GM12801 (cell line): ENCODE measurements around the gene NTRK2.

Source experiments
- CTCF ChIP-seq: IDR thresholded peaks from one replicate; pipeline ENCODE4 v1.5.1; 2011; ENCODE audit warnings: control low read depth; ENCODE audit not compliant: insufficient read length; ENCODE audit errors: extremely low read depth

The NTRK2 gene

GRCh38 chr9:84711398-84711777 lies 41.9 kb downstream of the NTRK2 start:
- TF ChIP-seq CTCF, result no peak

GRCh38 chr9:84711936-84712335 lies 42.4 kb downstream of the NTRK2 start:
- TF ChIP-seq CTCF, result no peak

GRCh38 chr9:84716217-84716616 lies 46.7 kb downstream of the NTRK2 start:
- TF ChIP-seq CTCF, result no peak

- TF ChIP-seq CTCF, result no peak
Observed at GRCh38 chr9:84718476-84718875, 48.9 kb downstream of the NTRK2 start.

GRCh38 chr9:84722388-84722989 lies 53.0 kb downstream of the NTRK2 start:
- no peak for TF ChIP-seq CTCF

GRCh38 chr9:84723426-84723825 lies 53.9 kb downstream of the NTRK2 start:
- no peak for TF ChIP-seq CTCF

GRCh38 chr9:84731696-84732095 lies 62.2 kb downstream of the NTRK2 start:
- no peak for TF ChIP-seq CTCF
